H1 (cell line): ENCODE measurements around the gene UGGT1. TPM values are rescaled to one million over a fixed set of nuclear protein-coding genes. Genes with fewer than 3 reads are reported as not detected.

Source experiments
- CTCF ChIA-PET: fragments of 300-600 bp; sonication (Branson Sonifier 250); formaldehyde crosslinking; loops from one replicate; lab custom pipeline; 2021; ENCODE audit not compliant: partially characterized antibody; lab: Charles Lee
- POLR2A ChIA-PET: fragments of 300-600 bp; sonication (Branson Sonifier 250); formaldehyde crosslinking; loops from one replicate; lab custom pipeline; 2021; ENCODE audit warnings: inconsistent platforms; ENCODE audit not compliant: partially characterized antibody; lab: Charles Lee
- DNase-seq, 2 experiments: peaks; one replicate each; pipeline versions ENCODE4 v3.0.0 to v3.0.0-alpha.2; 2010 to 2022; ENCODE audit warnings: low spot score in 2 of 2, low read depth in 1 of 2, mixed read lengths in 1 of 2
- FAIRE-seq: peaks from 2 replicates; lab custom pipeline; 2011; peaks lifted over from hg19 to GRCh38; lab: Jason Lieb, UNC
- H2AFZ ChIP-seq: 2 replicates; pipeline ENCODE4 v1.8.1; 2012; ENCODE audit warnings: low read length, inconsistent platforms
- H2AK5ac ChIP-seq: 2 replicates; pipeline ENCODE4 v1.6.1; 2013; ENCODE audit warnings: low read depth, low read length
- H2BK120ac ChIP-seq: replicated peaks from 2 replicates; pipeline ENCODE3; 2013; ENCODE audit warnings: low read depth, low read length, inconsistent platforms
- H2BK12ac ChIP-seq: 2 replicates; pipeline ENCODE4 v1.6.1; 2013; ENCODE audit warnings: low read depth, low read length
- H2BK15ac ChIP-seq: 2 replicates; pipeline ENCODE4 v1.6.1; 2013; ENCODE audit warnings: low read length
- H2BK20ac ChIP-seq: 2 replicates; pipeline ENCODE4 v1.6.1; 2013; ENCODE audit warnings: low read length
- H2BK5ac ChIP-seq: 2 replicates; pipeline ENCODE4 v1.6.1; 2013; ENCODE audit warnings: low read depth, low read length
- H3K14ac ChIP-seq: 2 replicates; pipeline ENCODE4 v1.6.1; 2013; ENCODE audit warnings: inconsistent platforms; ENCODE audit not compliant: insufficient read length
- H3K18ac ChIP-seq: 2 replicates; pipeline ENCODE4 v1.6.1; 2013; ENCODE audit warnings: low read length; ENCODE audit errors: extremely low read depth
- H3K23ac ChIP-seq: 2 replicates; pipeline ENCODE4 v1.6.1; 2013; ENCODE audit warnings: inconsistent platforms; ENCODE audit not compliant: insufficient read length
- H3K23me2 ChIP-seq: 2 replicates; pipeline ENCODE4 v1.6.1; 2013; ENCODE audit warnings: low read depth, low read length
- H3K27ac ChIP-seq: 2 replicates; pipeline ENCODE4 v1.6.1; 2011; ENCODE audit warnings: low read depth, low read length, inconsistent platforms
- H3K27me3 ChIP-seq, 4 experiments: replicated peaks in 1 of 4; 1 replicate in 1 of 4; 2 replicates in 3 of 4; pipeline versions ENCODE4 v1.6.1 to v1.8.1; 2011 to 2013; ENCODE audit warnings: low read length in 3 of 4, mild to moderate bottlenecking in 3 of 4, inconsistent platforms in 2 of 4, mixed read lengths in 2 of 4, moderate library complexity in 1 of 4; ENCODE audit not compliant: control insufficient read depth in 3 of 4, insufficient read depth in 3 of 4; ENCODE audit errors: extremely low read depth in 1 of 4
- H3K36me3 ChIP-seq, 4 experiments: 2 replicates each; pipeline versions ENCODE4 v1.6.1 to v1.8.1; 2011 to 2013; ENCODE audit warnings: mild to moderate bottlenecking in 4 of 4, low read length in 3 of 4, moderate library complexity in 2 of 4, control low read depth in 1 of 4, inconsistent platforms in 1 of 4; ENCODE audit not compliant: insufficient read depth in 4 of 4, control insufficient read depth in 2 of 4
- H3K4ac ChIP-seq: replicated peaks from 2 replicates; pipeline ENCODE3; 2013; ENCODE audit warnings: low read length, low read depth, mixed read lengths, inconsistent platforms; ENCODE audit not compliant: insufficient read length
- H3K4me1 ChIP-seq, 4 experiments: replicated peaks in 1 of 4; 1 replicate in 1 of 4; 2 replicates in 3 of 4; pipeline versions ENCODE4 v1.6.1 to v1.8.1; 2011 to 2013; ENCODE audit warnings: low read length in 3 of 4, inconsistent platforms in 2 of 4, mixed read lengths in 1 of 4; ENCODE audit not compliant: insufficient read depth in 4 of 4, control insufficient read depth in 3 of 4
- H3K4me2 ChIP-seq, 2 experiments: 2 replicates each; pipeline versions ENCODE4 v1.6.1 to v1.8.1; 2011 to 2013; ENCODE audit warnings: low read depth in 2 of 2, low read length in 2 of 2, control low read depth in 1 of 2, inconsistent platforms in 1 of 2, mild to moderate bottlenecking in 1 of 2; ENCODE audit not compliant: insufficient read depth in 1 of 2
- H3K4me3 ChIP-seq, 4 experiments: fragments of 200-600, 300-600 bp in 1 of 4; sonication (generic), shearing (Covaris generic), sonication (Bioruptor Twin) in 1 of 4; 2 replicates each; pipeline versions ENCODE4 v1.5.1 to v1.8.1; 2011 to 2016; ENCODE audit warnings: low read length in 4 of 4, low read depth in 3 of 4, control low read depth in 2 of 4, inconsistent platforms in 2 of 4, mild to moderate bottlenecking in 2 of 4, mixed read lengths in 1 of 4, moderate library complexity in 1 of 4; ENCODE audit not compliant: insufficient read depth in 2 of 4; ENCODE audit errors: extremely low read depth in 1 of 4
- H3K56ac ChIP-seq: replicated peaks from 2 replicates; pipeline ENCODE3; 2013; ENCODE audit warnings: low read depth, mild to moderate bottlenecking, mixed read lengths, low read length, inconsistent platforms; ENCODE audit not compliant: insufficient read length
- H3K79me1 ChIP-seq: 2 replicates; pipeline ENCODE4 v1.6.1; 2013; ENCODE audit warnings: low read depth, low read length, control low read depth
- H3K79me2 ChIP-seq, 2 experiments: 2 replicates each; pipeline versions ENCODE4 v1.6.1 to v1.8.1; 2012 to 2013; ENCODE audit warnings: low read length in 2 of 2, mild to moderate bottlenecking in 2 of 2, inconsistent platforms in 1 of 2; ENCODE audit not compliant: insufficient read depth in 2 of 2, control insufficient read depth in 1 of 2
- H3K9ac ChIP-seq, 4 experiments: replicated peaks in 1 of 4; 1 replicate in 1 of 4; 2 replicates in 3 of 4; pipeline versions ENCODE4 v1.6.1 to v1.8.1; 2011 to 2013; ENCODE audit warnings: low read depth in 3 of 4, low read length in 3 of 4, control low read depth in 2 of 4, mild to moderate bottlenecking in 2 of 4, moderate library complexity in 2 of 4, inconsistent platforms in 1 of 4; ENCODE audit errors: extremely low read depth in 1 of 4
- H3K9me3 ChIP-seq, 2 experiments: 2 replicates each; pipeline versions ENCODE4 v1.6.1 to v1.8.1; 2012 to 2013; ENCODE audit warnings: mild to moderate bottlenecking in 2 of 2, moderate library complexity in 2 of 2, control low read depth in 1 of 2, inconsistent platforms in 1 of 2, low read depth in 1 of 2, low read length in 1 of 2, mixed read lengths in 1 of 2; ENCODE audit not compliant: insufficient read depth in 2 of 2
- H4K20me1 ChIP-seq, 2 experiments: replicated peaks in 1 of 2; 2 replicates each; pipeline versions ENCODE3 to v1.8.1; 2011 to 2013; ENCODE audit warnings: inconsistent platforms in 2 of 2, low read length in 2 of 2, mild to moderate bottlenecking in 1 of 2; ENCODE audit not compliant: insufficient read depth in 2 of 2, control insufficient read depth in 1 of 2
- H4K5ac ChIP-seq: 2 replicates; pipeline ENCODE4 v1.6.1; 2013; ENCODE audit warnings: low read length, low read depth, mixed read lengths, inconsistent platforms; ENCODE audit not compliant: insufficient read length
- H4K8ac ChIP-seq: 2 replicates; pipeline ENCODE4 v1.8.0; 2013; ENCODE audit warnings: mild to moderate bottlenecking, moderate library complexity, low read length, inconsistent platforms; ENCODE audit not compliant: insufficient read depth; ENCODE audit errors: extremely low read depth
- H4K91ac ChIP-seq: replicated peaks from 2 replicates; pipeline ENCODE3; 2013; ENCODE audit warnings: low read length, mixed read lengths, inconsistent platforms; ENCODE audit not compliant: insufficient read length
- CBX5 ChIP-seq: fragments of 300-800, 300-1000 bp; sonication (generic); IDR thresholded peaks from 2 replicates; pipeline ENCODE4 v1.7.1; 2016; ENCODE audit warnings: antibody characterized with exemption, low read length, low read depth
- EZH2 ChIP-seq: fragments of 200-600 bp; sonication (generic); IDR thresholded peaks from 2 replicates; pipeline ENCODE4 v1.7.1; 2012; ENCODE audit warnings: low read depth, mild to moderate bottlenecking, moderate library complexity, low read length, inconsistent platforms; ENCODE audit not compliant: severe bottlenecking
- FOSL1 ChIP-seq: IDR thresholded peaks from 2 replicates; pipeline ENCODE4 v1.6.1; 2011; ENCODE audit warnings: mild to moderate bottlenecking, low read depth, low read length, moderate library complexity; ENCODE audit not compliant: insufficient read depth
- HDAC2 ChIP-seq, 2 experiments: fragments of 300-600 bp in 1 of 2; sonication (generic) in 1 of 2; IDR thresholded peaks; 2 replicates each; pipeline ENCODE4 v1.6.1; 2011 to 2012; ENCODE audit warnings: low read depth in 2 of 2, low read length in 2 of 2, mild to moderate bottlenecking in 2 of 2, moderate library complexity in 2 of 2, borderline replicate concordance in 1 of 2, inconsistent platforms in 1 of 2
- JUND ChIP-seq: IDR thresholded peaks from 2 replicates; pipeline ENCODE4 v1.6.1; 2011; ENCODE audit warnings: mild to moderate bottlenecking, improper control_type of control experiment, low read length
- KDM1A ChIP-seq: fragments of 200-600, 300-600 bp; sonication (generic); IDR thresholded peaks from 2 replicates; pipeline ENCODE4 v1.7.1; 2016; ENCODE audit warnings: mild to moderate bottlenecking, low read length, borderline replicate concordance
- KDM5A ChIP-seq: fragments of 200-600 bp; IDR thresholded peaks from 2 replicates; pipeline ENCODE4 v1.7.1; 2012; ENCODE audit warnings: mild to moderate bottlenecking, low read length, inconsistent platforms, mixed read lengths
- PHF8 ChIP-seq: fragments of 200-600 bp; sonication (generic); conservative IDR thresholded peaks from 2 replicates; pipeline ENCODE4 v1.7.1; 2012; ENCODE audit warnings: low read depth, mild to moderate bottlenecking, inconsistent platforms, low read length, moderate library complexity
- POLR2A ChIP-seq, 2 experiments: IDR thresholded peaks; 1 replicate in 1 of 2; 2 replicates in 1 of 2; pipeline ENCODE4 v1.6.1; 2011; ENCODE audit warnings: low read depth in 2 of 2, low read length in 2 of 2, mild to moderate bottlenecking in 2 of 2; ENCODE audit errors: control extremely low read depth in 1 of 2
- RNF2 ChIP-seq: fragments of 200-900, 300-1000 bp; sonication (generic); IDR thresholded peaks from 2 replicates; pipeline ENCODE4 v1.7.1; 2016; ENCODE audit warnings: borderline replicate concordance, low read depth, mild to moderate bottlenecking, antibody characterized with exemption, low read length; ENCODE audit not compliant: poor library complexity, severe bottlenecking; ENCODE audit errors: missing control alignments
- SIN3A ChIP-seq, 2 experiments: IDR thresholded peaks in 1 of 2; conservative IDR thresholded peaks in 1 of 2; 2 replicates each; pipeline ENCODE4 v1.6.1; 2011 to 2012; ENCODE audit warnings: low read length in 2 of 2, improper control_type of control experiment in 1 of 2, low read depth in 1 of 2, mild to moderate bottlenecking in 1 of 2
- SIRT6 ChIP-seq: IDR thresholded peaks from one replicate; pipeline ENCODE4 v1.7.1; 2012; ENCODE audit warnings: low read length, inconsistent platforms
- SIX5 ChIP-seq: IDR thresholded peaks from 2 replicates; pipeline ENCODE4 v1.6.1; 2011; ENCODE audit warnings: mild to moderate bottlenecking, low read depth, low read length
- SP1 ChIP-seq: IDR thresholded peaks from 2 replicates; pipeline ENCODE4 v1.6.1; 2011; ENCODE audit warnings: low read depth, low read length
- ZNF274 ChIP-seq: IDR thresholded peaks from 2 replicates; pipeline ENCODE4 v1.7.0; 2012; ENCODE audit warnings: low read length, borderline replicate concordance; ENCODE audit errors: extremely low read depth
- WGBS, 2 experiments: shearing (Covaris generic) in 1 of 2; methylation state at CpG; one replicate each; pipeline versions ENCODE4 v1.1.6 to v1.1.7; 2013 to 2015; ENCODE audit warnings: low lambda C conversion rate in 2 of 2, mixed read lengths in 2 of 2, inconsistent platforms in 1 of 2, low coverage in 1 of 2, missing lambda C conversion rate in 1 of 2; ENCODE audit not compliant: insufficient replicate concordance in 2 of 2, insufficient coverage in 1 of 2, insufficient read length in 1 of 2; ENCODE audit errors: extremely low coverage in 1 of 2, missing lambda C conversion rate in 1 of 2; 5-methylcytosine and 5-hydroxymethylcytosine counted together
- polyA plus RNA-seq, 7 experiments: library from polyadenylated mRNA; depleted of rRNA in 3 of 7; stranded (reverse) in 5 of 7; unstranded in 2 of 7; fragments of >200 nt in 5 of 7; fragments of 200-250 nt in 2 of 7; gene quantifications; 1 replicate in 5 of 7; 2 replicates in 1 of 7; 4 replicates in 1 of 7; pipeline versions ENCODE4 v1.2.1 to v1.2.3, GENCODE V29; 2011 to 2013; ENCODE audit warnings: missing spikeins in 2 of 7, mixed read lengths in 2 of 7
- total RNA-seq: library from RNA; stranded (reverse); fragmentation: NEBNext Ultra II Directional; extraction: Animal tissue kit (Norgen Biotek cat#: 25700); gene quantifications from 2 replicates; pipeline ENCODE4 v1.2.1, GENCODE V29; 2021

UGGT1 gene
- total and polyA plus RNA-seq, 2 of the 8 experiments (the other 6 are each of a cell fraction or from before 2014, with no cell fraction given): 14.9 to 57.3 TPM

GRCh38 chr2:128208023-128208422, 117.0 kb downstream of the UGGT1 start:
- DNase-seq (no peak), FAIRE-seq (no peak)
- no peak overlapping the region for H2BK120ac ChIP-seq
- H4K20me1 ChIP-seq: no peaks in the 10 kb centered on the region
- no peak overlapping the region for H2BK5ac ChIP-seq
- H3K9me3 ChIP-seq: peaks cover 0 to 26% of the 10 kb centered on the region in 2 experiments; a peak in 2 of 4 replicates
- no peak overlapping the region for H2BK12ac ChIP-seq
- H3K79me2 ChIP-seq: no peaks in the 10 kb centered on the region
- no peak overlapping the region for H4K91ac ChIP-seq
- H3K14ac ChIP-seq: no peak overlapping the region
- ChIA-PET POLR2A (no interaction called here), CTCF (no interaction called here)
- H3K4me2 ChIP-seq: no peak overlapping the region
- 88% methylated on average over 16 of the region's 23 CpGs; no CpG with 5 or more reads in 1 of the 2 experiments for WGBS, 2 experiments
- H3K36me3 ChIP-seq: no peaks in the 10 kb centered on the region
- no peak overlapping the region for H3K18ac ChIP-seq
- no peaks in the 10 kb centered on the region for H3K23me2 ChIP-seq
- no peak overlapping the region for H3K23ac ChIP-seq
- no peak overlapping the region for H2BK15ac ChIP-seq
- H4K5ac ChIP-seq: no peak overlapping the region
- no peaks in the 10 kb centered on the region for H3K4me1 ChIP-seq
- H3K4me3 ChIP-seq: no peak overlapping the region
- no peak overlapping the region for H2AFZ ChIP-seq
- H3K9ac ChIP-seq: no peak overlapping the region
- no peak overlapping the region for H3K4ac ChIP-seq
- no peaks in the 10 kb centered on the region for H3K27me3 ChIP-seq
- H3K27ac ChIP-seq: no peak overlapping the region
- no peak overlapping the region for H2AK5ac ChIP-seq
- H2BK20ac ChIP-seq: no peak overlapping the region
- H3K56ac ChIP-seq: no peak overlapping the region
- H4K8ac ChIP-seq: no peak overlapping the region
- no peaks in the 10 kb centered on the region for H3K79me1 ChIP-seq
- TF ChIP-seq CBX5 (no peak), ZNF274 (no peak), SIN3A (conservative IDR thresholded peaks at IDR 0.05 in 1 of 2, IDR thresholded peaks at IDR 0.05 in 1 of 2; ENCODE audit: low read depth in 1 of 2, low read length in 2 of 2) (no peak), RNF2 (no peak), SIRT6 (no peak), KDM1A (no peak), EZH2 (no peak), HDAC2 (IDR thresholded peaks at IDR 0.05; ENCODE audit: borderline replicate concordance in 1 of 2, low read depth in 2 of 2, low read length in 2 of 2) (no peak), SP1 (no peak), KDM5A (no peak), SIX5 (no peak), JUND (no peak), PHF8 (no peak), POLR2A (IDR thresholded peaks at IDR 0.05; ENCODE audit: control extremely low read depth in 1 of 2, low read depth in 2 of 2, low read length in 2 of 2) (no peak), FOSL1 (no peak)
